Stimulated activated CD4-positive, alpha-beta T cell treated with anti-CD3 and anti-CD28 coated beads, TNF-alpha, amount 100 ng/mL, for 4 hours (primary cell): ENCODE results near the gene RNLS.
"Not testable (repeated sequence)": the region's sequence is repeated elsewhere in the genome, so short reads cannot be mapped to it uniquely, and the experiment has no call there.

Experiments used
- DNase-seq, 3 experiments: peaks; one replicate each; pipeline ENCODE4 v3.0.0-alpha.2; 2020; ENCODE audit warnings: low read depth in 3 of 3

The RNLS gene

GRCh38 chr10:88343761-88344484 lies 239.2 kb downstream of the RNLS start:
- DNase-seq: no peak

GRCh38 chr10:88342733-88343310 lies 240.3 kb downstream of the RNLS start:
- DNase-seq: no peak

GRCh38 chr10:88337134-88337533 lies 246.0 kb downstream of the RNLS start:
- no peak for DNase-seq

- no peak for DNase-seq
These were observed 246.8 kb downstream of the RNLS start for GRCh38 chr10:88336334-88336733.

GRCh38 chr10:88333248-88333630 lies 249.9 kb downstream of the RNLS start:
- no peak for DNase-seq

GRCh38 chr10:88332503-88333247 lies 250.4 kb downstream of the RNLS start:
- DNase-seq: no peak

- no peak for DNase-seq
These were observed 252.9 kb downstream of the RNLS start for GRCh38 chr10:88330174-88330573.

- no peak for DNase-seq
These were observed 260.6 kb downstream of the RNLS start for GRCh38 chr10:88322324-88323063.

- DNase-seq: no peak
These were observed 263.1 kb downstream of the RNLS start for GRCh38 chr10:88319960-88320517.

- no peak for DNase-seq
These were observed 264.3 kb downstream of the RNLS start for GRCh38 chr10:88318803-88319202.

- DNase-seq: no peak
These were observed 266.0 kb downstream of the RNLS start for GRCh38 chr10:88317099-88317498.

- no peak for DNase-seq
These were observed 266.7 kb downstream of the RNLS start for GRCh38 chr10:88316292-88316861.

- no peak for DNase-seq
These were observed 267.4 kb downstream of the RNLS start for GRCh38 chr10:88315755-88316154.

- no peak for DNase-seq
These were observed 268.8 kb downstream of the RNLS start for GRCh38 chr10:88314362-88314761.

- DNase-seq: no peak
These were observed 269.2 kb downstream of the RNLS start for GRCh38 chr10:88313878-88314277.

- DNase-seq: no peak
These were observed 270.3 kb downstream of the RNLS start for GRCh38 chr10:88312855-88313254.

GRCh38 chr10:88311264-88311663 lies 271.9 kb downstream of the RNLS start:
- DNase-seq: no peak

GRCh38 chr10:88309365-88309764 lies 273.8 kb downstream of the RNLS start:
- DNase-seq: no peak

GRCh38 chr10:88308361-88308760 lies 274.8 kb downstream of the RNLS start:
- not testable (repeated sequence) for DNase-seq

- no peak for DNase-seq
These were observed 283.3 kb downstream of the RNLS start for GRCh38 chr10:88299787-88300186.

GRCh38 chr10:88297103-88297502 lies 286.0 kb downstream of the RNLS start:
- no peak for DNase-seq
